ENCODE measurements around the gene WRAP53. TPM values are rescaled to one million over a fixed set of nuclear protein-coding genes. Genes with fewer than 3 reads are reported as not detected.

The WRAP53 gene
- total RNA-seq, 1 donor from 2014 or later: 5.2 TPM

- DNase-seq: no peak
Observed at GRCh38 chr17:7684851-7685532, 3.3 kb upstream of the WRAP53 start.

DNA sequence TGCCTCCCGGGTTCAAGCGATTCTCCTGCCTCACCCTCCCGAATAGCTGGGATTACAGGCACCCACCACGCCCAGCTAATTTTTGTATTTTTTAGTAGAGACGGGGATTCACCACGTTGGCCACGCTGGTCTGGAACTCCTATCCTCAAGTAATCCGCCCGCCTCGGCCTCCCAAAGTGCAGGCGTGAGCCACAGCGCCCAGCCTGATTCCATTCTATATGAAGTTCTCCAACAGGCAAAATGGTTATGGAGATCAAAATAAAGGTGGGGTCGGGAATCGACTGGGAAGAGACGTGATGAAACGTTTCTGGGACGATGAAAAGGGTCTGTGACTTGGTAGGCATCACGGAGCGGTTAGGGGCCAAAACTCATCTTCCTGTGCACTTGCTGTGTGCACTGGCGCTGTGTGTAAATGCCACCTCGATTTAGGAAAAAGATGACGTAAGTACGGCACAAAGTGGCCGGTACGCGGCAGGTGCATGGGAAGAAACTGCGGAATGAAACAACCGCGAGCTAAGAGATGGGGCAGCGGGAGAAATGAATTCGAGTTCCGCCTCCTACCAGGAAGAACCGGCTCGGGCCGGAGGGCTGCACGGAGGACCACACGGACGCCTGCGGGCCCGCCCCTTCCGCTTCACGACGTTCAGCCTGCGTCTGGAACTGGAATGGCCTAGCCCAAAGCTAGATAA, 2.6 kb upstream of the WRAP53 start:
- peak; percentile 97 for DNase-seq

GRCh38 chr17:7686222-7687071, 1.8 kb upstream of the WRAP53 start:
- peak; percentile 95 for DNase-seq

DNA sequence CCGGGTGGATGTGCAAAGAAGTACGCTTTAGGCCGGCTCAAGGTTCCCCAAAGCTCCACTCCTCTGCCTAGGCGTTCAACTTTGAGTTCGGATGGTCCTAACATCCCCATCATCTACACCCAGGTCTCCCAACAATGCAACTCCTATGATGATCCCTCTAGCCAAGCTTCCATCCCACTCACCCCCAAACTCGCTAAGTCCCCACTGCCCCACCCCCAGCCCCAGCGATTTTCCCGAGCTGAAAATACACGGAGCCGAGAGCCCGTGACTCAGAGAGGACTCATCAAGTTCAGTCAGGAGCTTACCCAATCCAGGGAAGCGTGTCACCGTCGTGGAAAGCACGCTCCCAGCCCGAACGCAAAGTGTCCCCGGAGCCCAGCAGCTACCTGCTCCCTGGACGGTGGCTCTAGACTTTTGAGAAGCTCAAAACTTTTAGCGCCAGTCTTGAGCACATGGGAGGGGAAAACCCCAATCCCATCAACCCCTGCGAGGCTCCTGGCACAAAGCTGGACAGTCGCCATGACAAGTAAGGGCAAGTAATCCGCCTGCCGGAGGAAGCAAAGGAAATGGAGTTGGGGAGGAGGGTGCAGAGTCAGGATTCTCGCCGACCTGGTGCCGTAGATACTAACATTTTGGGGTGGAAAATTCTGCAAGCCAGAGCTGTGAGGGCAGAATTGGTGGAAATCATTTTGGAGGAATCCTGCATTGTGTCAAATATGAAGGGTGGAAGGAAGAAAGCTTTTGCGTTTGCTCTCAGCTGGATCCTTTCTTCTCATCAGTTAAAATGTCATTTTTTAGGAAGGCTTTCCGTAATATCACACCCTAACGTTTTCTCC, 987 bp upstream of the WRAP53 start, which contains the start of gene TP53:
Gene TP53, minus strand, starts transcription at position 419 of the 836 bp plus-strand sequence. CDS start 10,896 bp downstream, outside the sequence.
- DNase-seq: peak; percentile 97

DNA sequence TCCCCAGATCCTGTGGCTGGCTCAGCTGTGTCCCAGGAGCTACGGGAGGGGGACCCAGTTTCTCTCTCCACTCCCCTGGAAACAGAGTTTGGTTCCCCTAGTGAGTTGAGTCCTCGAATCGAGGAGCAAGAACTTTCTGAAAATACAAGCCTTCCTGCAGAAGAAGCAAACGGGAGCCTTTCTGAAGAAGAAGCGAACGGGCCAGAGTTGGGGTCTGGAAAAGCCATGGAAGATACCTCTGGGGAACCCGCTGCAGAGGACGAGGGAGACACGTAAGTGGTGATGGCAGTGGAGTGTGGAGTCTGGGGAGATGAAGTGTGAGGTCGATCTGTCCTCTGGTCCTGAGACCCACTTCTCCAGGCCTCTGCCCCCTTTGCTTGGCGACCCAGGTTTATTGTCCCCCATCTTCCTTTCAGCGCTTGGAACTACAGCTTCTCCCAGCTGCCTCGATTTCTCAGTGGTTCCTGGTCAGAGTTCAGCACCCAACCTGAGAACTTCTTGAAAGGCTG, 585 bp downstream of the WRAP53 start:
- no peak for DNase-seq

DNA sequence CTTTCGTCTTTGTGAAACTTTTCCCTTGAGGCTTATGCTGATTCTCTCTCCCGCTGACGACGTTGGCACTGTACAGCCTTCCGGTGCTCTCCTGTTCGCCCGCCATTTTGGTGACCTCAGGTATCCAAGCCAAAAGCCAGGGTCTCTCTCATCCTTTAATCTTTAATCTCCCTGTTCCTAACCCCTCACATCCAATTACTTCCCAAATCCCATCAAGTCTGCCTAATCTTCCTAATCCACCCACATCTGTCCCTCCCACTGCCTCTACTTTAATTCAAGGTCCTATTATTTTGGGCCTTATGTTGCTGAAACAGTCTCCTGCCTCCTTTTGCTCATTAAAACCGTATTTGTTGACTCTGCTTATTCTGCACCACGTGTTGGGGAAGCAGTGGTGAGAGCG, 7.3 kb downstream of the WRAP53 start:
- DNase-seq: no peak

DNA sequence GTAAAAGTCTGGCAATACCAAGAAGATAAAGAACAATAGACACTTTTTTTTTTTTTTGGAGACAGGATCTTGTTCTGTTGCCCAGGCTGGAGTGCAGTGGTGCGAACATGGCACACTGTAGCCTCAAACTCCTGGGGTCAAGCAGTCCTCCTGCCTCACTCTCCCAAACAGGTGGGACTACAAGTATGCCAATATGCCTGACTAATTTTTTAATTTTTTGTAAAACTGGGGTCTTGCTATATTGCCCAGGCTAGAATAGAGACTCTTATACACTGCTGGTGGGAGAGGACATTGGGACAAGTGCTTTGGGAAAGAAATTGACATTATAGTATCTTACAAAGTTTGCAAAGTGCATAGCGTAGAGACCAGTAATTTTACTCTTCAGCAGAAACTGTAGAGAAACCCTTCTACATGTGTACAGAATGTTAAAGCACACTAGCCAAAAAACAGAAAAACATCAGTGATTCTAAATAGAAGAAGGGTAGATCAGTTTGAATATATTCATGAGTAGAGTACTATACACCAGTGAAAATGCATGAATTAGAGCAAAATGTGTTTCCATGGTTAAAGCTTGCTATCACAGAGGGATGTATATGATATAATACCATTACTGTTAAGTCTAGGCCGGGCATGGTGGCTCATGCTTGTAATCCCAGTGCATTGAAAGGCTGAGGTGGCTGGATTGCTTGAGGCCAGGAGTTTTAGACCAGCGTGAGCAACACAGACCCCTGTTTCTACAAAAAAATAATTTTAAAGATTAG, 9.7 kb downstream of the WRAP53 start:
- DNase-seq: no peak

GRCh38 chr17:7700510-7700909, 12.2 kb downstream of the WRAP53 start:
- no peak for DNase-seq

GRCh38 chr17:7701681-7702080, 13.4 kb downstream of the WRAP53 start:
- DNase-seq: no peak

- no peak for DNase-seq
Observed at GRCh38 chr17:7702776-7703175, 14.5 kb downstream of the WRAP53 start.

GRCh38 chr17:7703584-7704479, 15.6 kb downstream of the WRAP53 start:
- DNase-seq: peak; percentile 87

- peak; percentile 73 for DNase-seq
Observed at GRCh38 chr17:7704601-7705268, 16.5 kb downstream of the WRAP53 start, which contains the start of gene EFNB3. TSS of gene EFNB3 (plus strand) at chr17:7705202. CDS start at chr17:7705599, 397 bp downstream.

GRCh38 chr17:7705269-7706255, 17.3 kb downstream of the WRAP53 start:
- no peak for DNase-seq

- no peak for DNase-seq
Observed at GRCh38 chr17:7706631-7707354, 18.5 kb downstream of the WRAP53 start.

DNA sequence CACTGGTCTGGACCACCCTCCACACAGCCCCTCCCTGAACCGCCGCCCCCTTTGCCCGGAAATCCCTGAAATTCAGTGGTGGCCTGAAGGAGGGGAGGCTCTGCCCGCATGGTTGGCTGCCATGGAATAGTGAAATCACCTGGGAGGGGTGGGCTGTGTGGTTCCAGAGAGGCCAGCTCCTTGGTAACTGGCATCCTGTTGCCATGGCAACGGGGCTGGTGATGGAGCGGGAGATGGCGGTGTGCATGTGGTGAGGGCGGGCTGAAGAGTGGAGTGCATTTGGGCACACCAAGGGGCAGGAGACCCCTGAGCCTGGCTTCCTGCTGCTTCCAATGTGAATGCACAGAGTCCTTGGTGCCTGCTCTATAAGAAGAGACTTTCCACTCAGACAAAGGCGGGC, 19.2 kb downstream of the WRAP53 start:
- DNase-seq: no peak

- DNase-seq: no peak
Observed at GRCh38 chr17:7707858-7708750, 19.8 kb downstream of the WRAP53 start.

All from tongue (tissue), 2 donors.